Stimulated activated CD4-positive, alpha-beta T cell treated with anti-CD3 and anti-CD28 coated beads, TNF-alpha, amount 100 ng/mL, for 4 hours (primary cell): ENCODE data around the gene ZP3.
"Not testable (repeated sequence)": the region's sequence is repeated elsewhere in the genome, so short reads cannot be mapped to it uniquely, and the experiment has no call there.

ENCODE experiments used
- DNase-seq, 3 experiments: peaks; one replicate each; pipeline ENCODE4 v3.0.0-alpha.2; 2020; ENCODE audit warnings: low read depth in 3 of 3

ZP3 gene

GRCh38 chr7:76405738-76406137 is 19.0 kb upstream of the ZP3 start:
- DNase-seq, result no peak

DNA sequence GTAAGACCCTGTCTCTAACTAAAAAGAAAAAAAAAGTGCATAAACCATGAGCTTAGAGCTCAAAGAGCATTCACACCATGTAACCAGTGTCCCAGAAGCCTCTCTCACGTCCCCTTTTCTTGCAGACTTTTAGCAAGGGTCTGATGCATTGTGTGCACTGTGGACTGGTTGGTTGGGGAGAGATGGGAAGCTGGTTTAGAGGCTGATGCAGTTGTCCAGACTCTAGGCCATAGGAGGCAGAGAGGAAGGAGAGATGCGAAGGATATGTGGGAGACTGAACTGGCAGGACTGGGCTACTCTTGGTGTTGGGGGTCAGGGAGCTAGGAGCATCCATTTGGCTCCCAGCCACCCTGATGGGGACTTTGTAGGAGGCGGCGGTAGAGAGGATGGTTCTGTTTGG is 17.0 kb upstream of the ZP3 start:
- no peak for DNase-seq

DNA sequence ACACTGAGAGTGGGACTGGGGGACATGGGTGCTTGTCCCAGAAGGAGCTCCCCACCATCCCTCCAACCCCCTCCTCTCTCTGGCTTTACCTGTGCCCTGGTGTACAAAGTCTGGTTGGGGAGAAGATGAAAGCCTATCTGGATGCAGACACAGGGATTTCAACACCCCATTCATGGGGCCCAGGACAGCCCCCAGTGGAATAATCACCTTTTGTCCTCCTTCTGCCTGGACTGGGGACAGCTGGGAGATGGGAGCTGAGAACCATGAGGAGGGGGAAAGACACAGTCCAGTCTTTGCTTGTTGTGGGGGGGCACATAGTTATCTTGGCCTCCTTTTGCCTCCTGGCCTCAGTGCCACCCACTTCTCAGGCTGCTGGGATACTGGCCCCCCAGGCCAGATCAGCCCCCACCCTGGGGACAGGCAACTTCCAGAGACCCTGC is 16.6 kb upstream of the ZP3 start:
- DNase-seq, result no peak

- no peak for DNase-seq
Observed at GRCh38 chr7:76409537-76409936, 15.2 kb upstream of the ZP3 start, which contains the start of gene SSC4D. TSS of gene SSC4D (minus strand) at chr7:76409697. CDS start at chr7:76404439, 5,258 bp downstream.

DNA sequence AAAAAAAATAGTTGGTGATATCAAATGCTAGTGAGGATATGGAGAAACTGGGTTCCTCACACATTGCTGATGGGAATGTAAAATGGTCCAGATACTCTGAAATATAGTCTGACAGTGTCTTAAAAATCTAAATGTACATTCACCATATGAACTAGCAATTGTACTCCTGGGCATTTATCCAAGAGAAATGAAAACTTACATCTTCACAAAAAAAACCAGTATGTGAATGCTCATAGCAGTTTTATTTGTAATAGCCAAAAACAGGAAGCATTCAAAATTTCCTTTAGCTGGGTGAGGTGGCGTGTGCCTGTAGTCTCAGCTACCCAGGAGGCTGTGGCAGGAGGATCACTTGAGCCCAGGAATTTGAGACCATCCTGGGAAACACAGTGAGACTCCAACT is 13.1 kb upstream of the ZP3 start:
- DNase-seq, result no peak

DNA sequence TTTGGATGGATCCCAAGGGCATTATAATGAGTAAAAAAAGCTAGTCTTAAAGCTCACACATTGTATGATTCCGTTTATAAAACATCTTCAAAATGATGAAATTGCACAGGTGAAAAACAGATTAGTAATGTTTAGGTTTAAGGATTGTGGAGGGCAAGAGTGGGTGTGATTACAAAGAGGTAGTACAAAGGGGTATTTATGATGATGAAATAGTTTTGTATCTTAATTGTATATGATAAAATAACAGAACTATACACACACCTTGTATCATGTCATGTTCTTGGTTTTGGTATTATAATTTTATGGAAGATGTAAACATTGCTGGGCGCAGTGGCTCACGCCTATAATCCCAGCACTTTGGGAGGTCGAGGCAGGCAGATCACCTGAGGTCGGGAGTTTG is 12.5 kb upstream of the ZP3 start:
- no peak for DNase-seq

GRCh38 chr7:76417654-76418310 is 7.0 kb upstream of the ZP3 start:
- not testable (repeated sequence) for DNase-seq

GRCh38 chr7:76421097-76421496 is 3.7 kb upstream of the ZP3 start:
- not testable (repeated sequence) for DNase-seq

GRCh38 chr7:76423666-76424412 is 911 bp upstream of the ZP3 start:
- DNase-seq, result no peak

DNA sequence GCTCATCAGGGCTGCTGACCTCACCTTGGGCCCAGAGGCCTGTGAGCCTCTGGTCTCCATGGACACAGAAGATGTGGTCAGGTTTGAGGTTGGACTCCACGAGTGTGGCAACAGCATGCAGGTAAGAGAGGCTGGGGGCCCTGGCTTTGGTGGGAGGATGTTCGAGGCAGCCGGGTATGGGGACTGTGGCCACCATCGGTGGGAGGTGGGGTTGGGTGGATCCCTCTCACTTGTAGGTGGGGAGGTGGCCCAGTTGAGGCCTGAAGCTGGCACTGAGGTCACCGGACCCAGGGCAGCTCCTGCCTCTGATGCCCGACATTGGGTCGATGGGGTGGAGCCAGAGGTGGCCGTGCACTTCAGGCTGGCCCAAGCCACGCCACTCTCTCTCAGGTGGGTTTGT is 406 bp downstream of the ZP3 start:
- no peak for DNase-seq

GRCh38 chr7:76425558-76425957 is 808 bp downstream of the ZP3 start:
- DNase-seq, result not testable (repeated sequence)

- DNase-seq, result no peak
Observed at GRCh38 chr7:76426246-76426645, 1.5 kb downstream of the ZP3 start.

GRCh38 chr7:76427635-76428034 is 2.9 kb downstream of the ZP3 start:
- no peak for DNase-seq

GRCh38 chr7:76428149-76428823 is 3.5 kb downstream of the ZP3 start:
- no peak for DNase-seq

DNA sequence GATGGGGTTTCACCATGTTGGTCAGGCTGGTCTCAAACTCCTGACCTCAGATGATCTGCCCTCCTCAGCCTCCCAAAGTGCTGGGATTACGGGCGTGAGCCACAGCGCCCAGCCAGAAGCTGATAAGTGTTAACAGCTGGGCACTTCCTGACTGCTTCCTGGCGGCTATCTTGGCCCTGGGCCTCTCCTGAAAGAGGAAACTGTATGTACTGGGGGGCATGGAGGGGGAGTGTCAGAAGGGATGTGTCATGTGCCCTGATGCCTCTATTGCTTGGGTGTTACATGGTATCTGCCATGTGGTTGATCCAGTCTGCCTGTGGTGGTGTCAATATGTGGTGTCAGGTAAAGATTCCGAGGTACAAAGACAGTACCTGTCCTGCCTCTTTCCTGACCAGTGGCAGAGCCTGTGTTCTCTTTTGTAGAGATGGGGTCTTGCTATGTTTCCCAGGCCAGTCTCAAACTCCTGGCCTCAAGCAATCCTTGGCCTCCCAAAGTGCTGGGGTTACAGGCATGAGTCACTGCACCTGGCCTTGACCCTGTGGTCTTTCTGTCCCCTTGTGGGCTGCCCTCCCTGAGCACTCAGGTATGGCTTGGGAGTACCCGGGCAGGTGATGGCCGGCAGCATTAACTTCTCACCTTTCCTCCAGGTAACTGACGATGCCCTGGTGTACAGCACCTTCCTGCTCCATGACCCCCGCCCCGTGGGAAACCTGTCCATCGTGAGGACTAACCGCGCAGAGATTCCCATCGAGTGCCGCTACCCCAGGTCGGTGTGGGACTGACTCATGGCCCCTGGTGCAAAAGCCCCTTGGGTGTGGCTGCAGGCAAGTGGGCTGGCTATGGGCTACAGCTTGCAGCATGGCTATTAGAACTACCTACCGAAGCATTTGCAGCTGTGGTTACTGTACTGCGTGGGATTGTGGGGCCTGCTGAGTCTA is 4.4 kb downstream of the ZP3 start:
- no peak for DNase-seq

DNA sequence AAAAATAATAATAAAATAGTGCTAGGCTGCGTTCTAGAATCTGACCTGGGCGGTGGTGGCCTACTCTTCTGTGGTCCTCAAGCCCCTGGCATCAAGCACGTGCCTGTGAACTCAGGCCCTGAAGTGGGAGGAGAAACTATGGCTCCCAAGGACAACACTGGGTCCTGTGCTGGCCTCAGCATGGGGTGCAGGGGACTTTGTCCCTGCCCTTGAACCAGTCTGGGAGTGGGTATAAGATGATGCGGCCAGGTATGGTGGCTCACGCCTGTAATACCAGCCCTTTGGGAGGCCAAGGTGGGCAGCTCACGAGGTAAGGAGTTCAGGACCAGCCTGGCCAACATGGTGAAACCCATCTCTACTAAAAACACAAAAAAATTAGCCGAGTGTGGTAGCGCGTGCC is 5.5 kb downstream of the ZP3 start:
- DNase-seq, result no peak

GRCh38 chr7:76430836-76431235 is 6.1 kb downstream of the ZP3 start:
- DNase-seq, result no peak

DNA sequence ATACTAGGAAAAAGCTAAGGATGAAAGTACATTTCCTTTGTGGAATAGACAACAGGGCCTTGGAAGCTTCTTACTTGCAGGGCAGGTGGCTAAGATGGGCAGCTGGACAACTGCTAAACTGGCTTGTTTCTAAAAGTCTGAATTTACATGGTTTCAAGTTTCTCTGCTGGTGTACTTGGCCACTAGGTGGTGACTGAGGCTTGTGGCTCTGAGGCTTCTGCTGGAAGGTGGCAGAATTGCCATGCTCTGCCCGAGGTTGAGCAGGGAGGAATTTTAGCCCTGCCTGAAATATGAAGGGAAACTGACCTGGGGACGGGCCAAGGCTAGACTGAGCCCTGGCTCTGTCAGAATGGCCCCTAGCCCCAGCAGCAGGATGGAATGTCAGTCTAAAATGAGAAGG is 13.1 kb downstream of the ZP3 start:
- DNase-seq, result peak in 2 of 3 experiments; percentile 25 to 36

- not testable (repeated sequence) for DNase-seq
Observed at GRCh38 chr7:76439120-76439888, 14.6 kb downstream of the ZP3 start.

DNA sequence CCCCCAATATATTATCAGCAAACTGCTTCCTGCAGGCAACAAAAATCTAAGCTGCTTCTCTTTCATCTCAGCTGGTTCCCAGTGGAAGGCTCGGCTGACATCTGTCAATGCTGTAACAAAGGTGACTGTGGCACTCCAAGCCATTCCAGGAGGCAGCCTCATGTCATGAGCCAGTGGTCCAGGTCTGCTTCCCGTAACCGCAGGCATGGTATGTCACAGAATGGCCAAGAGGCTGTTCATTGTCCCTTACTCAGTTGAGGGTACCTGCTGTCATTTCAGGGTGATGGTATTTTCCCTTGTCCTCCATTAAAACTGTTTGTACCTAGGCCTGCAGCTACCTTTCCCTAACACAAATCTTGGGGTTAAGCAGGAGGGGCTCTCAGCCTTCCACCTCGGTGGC is 15.7 kb downstream of the ZP3 start:
- DNase-seq, result not testable (repeated sequence)

DNA sequence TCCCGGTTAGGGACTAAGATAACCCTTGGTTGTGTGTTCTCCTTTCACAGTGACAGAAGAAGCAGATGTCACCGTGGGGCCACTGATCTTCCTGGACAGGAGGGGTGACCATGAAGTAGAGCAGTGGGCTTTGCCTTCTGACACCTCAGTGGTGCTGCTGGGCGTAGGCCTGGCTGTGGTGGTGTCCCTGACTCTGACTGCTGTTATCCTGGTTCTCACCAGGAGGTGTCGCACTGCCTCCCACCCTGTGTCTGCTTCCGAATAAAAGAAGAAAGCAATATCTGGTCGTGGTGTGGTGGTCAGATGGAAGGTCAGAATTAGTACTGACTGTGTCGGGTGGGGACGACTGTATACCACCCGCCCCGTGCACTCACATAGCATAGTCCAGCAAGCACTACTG is 17.0 kb downstream of the ZP3 start:
- DNase-seq, result not testable (repeated sequence)
